Stimulated activated CD4-positive, alpha-beta T cell treated with anti-CD3 and anti-CD28 coated beads, Interleukin-4, amount 100 ng/mL, for 4 hours (primary cell): Measurements from ENCODE around the gene HECW1.
"Not testable (repeated sequence)": the region's sequence is repeated elsewhere in the genome, so short reads cannot be mapped to it uniquely, and the experiment has no call there.

Source experiments
- DNase-seq, 2 experiments: peaks; one replicate each; pipeline ENCODE4 v3.0.0-alpha.2; 2020

The HECW1 gene

GRCh38 chr7:43112459-43112940 is at the start of gene HECW1:
Gene HECW1, plus strand, starts transcription at chr7:43112647. Its CDS starts 131,259 bp downstream, at chr7:43243906.
- DNase-seq, result no peak

DNA sequence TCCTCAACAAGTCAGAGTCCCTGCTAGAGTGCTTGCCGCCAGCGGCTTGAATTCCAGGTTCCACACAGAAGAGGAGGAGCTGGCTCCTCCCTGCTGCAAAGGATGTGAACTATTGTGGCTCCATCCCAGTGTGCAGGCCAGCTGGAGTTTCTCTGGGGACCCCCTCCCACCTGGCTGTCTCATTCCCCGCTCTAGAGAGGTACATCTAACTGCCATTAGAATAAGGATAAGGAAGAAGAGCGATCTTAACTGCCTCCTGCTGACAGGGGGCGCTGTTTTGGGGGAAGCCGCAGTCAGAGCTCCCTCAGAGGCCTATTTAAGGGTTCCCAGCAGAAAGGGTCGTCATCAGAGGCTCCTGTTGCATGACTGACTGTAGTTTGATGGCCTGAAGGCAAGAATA is 40.8 kb upstream of the HECW1 start:
- DNase-seq, result no peak

DNA sequence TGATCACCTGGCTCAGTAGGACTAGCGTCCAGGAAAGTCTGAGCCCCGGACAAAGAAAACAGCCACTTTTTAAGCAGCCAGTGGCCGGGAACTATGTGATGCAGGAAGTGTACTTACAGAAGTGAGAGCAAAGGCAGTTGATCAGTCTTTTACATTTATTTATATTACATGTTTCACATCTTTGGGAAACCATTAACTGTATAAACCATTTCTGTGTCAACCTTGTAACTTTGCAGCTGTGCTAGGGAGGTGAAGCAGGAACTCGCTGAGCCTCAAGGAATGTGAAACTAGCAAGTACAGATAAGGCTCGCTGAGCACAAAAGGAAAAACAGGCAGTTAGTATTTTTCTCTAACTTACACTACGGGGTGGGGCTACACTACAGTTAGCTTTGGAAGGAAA is 39.9 kb upstream of the HECW1 start:
- no peak for DNase-seq

DNA sequence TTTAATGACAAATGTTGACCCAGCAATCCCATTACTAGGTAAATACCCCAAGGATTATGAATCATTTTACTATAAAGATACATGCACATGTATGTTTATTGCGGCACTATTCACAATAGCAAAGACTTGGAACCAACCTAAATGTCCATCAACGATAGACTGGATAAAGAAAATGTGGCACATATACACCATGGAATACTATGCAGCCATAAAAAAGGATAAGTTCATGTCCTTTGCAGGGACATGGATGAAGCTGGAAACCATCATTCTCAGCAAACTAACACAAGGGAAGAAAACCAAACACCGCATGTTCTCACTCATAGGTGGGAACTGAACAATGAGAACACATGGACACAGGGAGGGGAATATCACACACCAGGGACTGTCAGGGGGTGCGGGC is 38.6 kb upstream of the HECW1 start:
- DNase-seq, result not testable (repeated sequence)

- DNase-seq, result no peak
These were observed 36.2 kb upstream of the HECW1 start for GRCh38 chr7:43076189-43076605.

DNA sequence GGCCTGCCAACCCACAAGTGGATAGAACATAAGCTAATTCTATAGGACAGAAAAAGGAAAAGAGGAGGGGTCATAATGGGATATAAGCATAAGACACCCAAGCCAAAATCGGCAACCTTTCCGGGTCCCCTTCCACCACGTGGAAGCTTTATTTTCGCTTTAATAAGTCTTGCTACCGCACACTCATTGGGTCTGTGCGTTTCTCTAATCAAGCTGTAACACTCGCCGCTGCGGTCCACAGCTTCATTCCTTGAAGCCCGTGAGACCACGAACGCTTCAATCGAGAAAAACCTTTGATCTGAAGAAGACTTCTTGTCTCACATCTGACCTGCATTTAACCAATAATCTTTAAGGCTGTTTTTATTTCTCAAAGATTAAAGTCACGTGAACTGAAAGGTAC is 35.8 kb upstream of the HECW1 start:
- DNase-seq, result no peak

DNA sequence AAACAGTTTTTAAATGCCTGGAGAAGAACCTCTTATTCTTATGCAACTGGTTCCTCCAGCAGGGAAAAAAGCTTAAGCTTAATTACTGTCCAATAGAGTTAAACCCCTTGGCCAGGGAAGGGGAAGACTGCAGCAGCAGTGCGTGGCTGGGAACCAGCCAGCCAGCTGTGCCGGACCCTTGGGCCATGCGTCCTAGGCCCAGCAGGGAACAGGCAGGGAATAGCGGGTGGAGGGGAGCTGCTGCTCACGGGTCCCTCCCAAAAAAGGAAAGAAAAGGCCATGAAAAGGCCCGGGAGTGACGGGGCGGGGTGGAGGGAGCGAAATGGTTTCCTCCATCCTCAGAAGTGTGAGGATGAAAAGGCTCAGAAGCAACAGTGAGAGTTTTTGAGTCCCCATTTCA is 35.2 kb upstream of the HECW1 start:
- DNase-seq, result no peak

GRCh38 chr7:43077732-43078391 is 34.6 kb upstream of the HECW1 start:
- DNase-seq, result no peak

- no peak for DNase-seq
These were observed 33.7 kb upstream of the HECW1 start for GRCh38 chr7:43078794-43079193.

GRCh38 chr7:43081603-43082002 is 30.8 kb upstream of the HECW1 start:
- no peak for DNase-seq

DNA sequence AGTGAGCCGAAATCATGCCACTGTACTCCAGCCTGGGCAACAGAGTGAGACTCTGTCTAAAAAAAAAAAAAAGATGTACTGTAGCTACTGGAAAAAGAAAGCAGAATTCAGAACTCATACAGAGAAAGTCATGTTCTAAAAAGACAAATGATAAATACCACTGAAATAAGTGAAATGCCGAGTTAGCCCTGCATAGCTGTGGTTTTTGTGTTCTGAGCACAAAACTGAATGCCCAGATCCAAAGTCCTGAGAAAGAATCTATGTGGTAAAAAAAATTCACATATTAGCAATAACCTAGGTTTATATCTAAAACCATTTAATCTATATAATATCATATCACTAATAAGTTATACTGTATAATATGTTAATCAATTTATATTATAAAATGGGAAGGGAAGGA is 29.3 kb upstream of the HECW1 start:
- no peak for DNase-seq

GRCh38 chr7:43085017-43085416 is 27.4 kb upstream of the HECW1 start:
- no peak for DNase-seq

DNA sequence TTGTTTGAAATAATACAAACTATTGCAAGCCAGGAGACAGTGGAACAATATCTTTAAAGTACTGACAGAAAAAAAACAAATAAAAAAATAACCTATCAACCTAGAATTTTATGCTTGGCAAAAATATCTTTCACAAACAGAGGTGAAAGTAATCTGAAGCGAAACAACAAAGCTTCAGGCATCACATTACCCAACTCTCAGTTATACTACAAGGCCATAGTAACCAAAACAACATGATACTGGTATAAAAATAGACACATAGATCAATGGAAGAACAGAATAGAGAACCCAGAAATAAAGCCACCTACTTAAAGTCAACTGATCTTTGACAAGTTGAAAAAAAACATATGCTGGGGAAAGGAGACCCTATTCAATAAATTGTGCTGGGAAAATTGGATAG is 26.5 kb upstream of the HECW1 start:
- DNase-seq, result no peak

DNA sequence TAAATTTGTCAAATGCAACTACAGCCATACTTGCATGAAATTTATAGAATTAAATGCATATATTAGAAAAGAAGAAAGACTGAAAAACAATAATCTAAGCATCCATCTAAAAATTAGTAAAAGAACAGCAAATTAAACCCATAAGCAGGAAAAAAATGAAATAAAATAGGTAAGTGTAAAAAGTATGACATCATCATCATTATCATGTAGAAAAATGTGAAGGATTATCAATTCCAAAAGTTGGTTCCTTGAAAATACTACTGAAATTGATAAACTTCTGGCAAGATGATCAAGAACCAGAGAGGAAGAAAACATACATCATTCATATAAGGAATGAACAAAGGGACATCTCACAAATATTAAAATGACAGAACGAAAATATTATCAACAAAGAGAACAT is 19.6 kb upstream of the HECW1 start:
- no peak for DNase-seq

GRCh38 chr7:43096875-43097274 is 15.6 kb upstream of the HECW1 start:
- no peak for DNase-seq

DNA sequence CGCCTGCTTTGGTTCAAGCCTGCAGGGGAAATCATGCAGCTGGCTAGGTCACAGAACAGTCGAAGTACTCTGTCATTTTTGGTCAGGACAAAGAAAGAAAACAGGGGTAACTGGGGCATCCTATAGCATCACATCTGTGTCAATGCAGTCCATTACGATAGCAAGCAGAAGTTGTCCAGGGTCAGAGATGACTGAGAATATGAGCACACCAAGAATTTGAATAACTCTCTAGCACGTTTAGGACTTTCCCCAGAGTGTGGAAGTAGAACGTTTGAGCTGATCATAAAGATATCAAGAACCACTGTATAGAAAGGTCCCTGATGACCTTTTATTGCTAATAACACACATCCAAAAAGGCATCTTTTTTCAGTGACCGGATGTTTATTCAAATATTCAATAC is 12.7 kb upstream of the HECW1 start:
- no peak for DNase-seq

GRCh38 chr7:43104874-43105520 is 7.5 kb upstream of the HECW1 start:
- DNase-seq, result no peak

GRCh38 chr7:43105521-43106120 is 6.8 kb upstream of the HECW1 start:
- no peak for DNase-seq

DNA sequence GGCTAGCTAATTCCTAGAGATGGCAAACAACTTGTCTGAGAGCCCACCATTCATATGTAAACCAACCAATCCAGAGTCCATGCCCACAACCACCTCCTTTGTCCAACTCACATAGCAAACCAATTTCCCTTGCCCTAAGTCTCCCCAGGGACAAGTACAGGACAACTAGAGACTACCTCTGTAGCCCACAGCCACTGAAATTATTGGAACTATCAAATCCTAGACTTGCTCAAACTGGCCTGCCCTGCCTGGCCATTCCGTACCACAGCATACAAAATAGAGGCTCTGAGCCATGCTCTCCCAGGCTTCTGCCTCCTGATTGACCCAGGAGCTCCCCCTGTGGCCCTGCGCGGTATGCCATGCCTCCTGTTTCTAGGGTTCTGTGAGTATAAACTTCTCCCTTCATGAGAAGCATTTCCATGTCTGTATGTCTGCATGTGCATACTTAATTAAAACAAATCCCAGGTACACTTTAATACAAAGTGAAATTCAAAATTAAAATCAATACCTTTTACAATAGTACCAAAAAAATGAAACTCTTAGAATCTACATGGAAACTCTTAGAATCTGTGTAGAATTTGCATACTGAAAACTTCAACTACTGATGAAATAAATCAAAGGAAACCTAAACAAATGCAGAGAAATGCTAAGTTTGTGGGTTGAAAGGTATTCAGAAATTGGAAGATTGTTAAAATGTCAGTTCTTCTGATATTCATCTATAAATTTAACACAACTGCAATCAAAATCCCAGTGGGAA is 4.0 kb upstream of the HECW1 start:
- peak in 1 of 2 experiments; percentile 52 for DNase-seq

DNA sequence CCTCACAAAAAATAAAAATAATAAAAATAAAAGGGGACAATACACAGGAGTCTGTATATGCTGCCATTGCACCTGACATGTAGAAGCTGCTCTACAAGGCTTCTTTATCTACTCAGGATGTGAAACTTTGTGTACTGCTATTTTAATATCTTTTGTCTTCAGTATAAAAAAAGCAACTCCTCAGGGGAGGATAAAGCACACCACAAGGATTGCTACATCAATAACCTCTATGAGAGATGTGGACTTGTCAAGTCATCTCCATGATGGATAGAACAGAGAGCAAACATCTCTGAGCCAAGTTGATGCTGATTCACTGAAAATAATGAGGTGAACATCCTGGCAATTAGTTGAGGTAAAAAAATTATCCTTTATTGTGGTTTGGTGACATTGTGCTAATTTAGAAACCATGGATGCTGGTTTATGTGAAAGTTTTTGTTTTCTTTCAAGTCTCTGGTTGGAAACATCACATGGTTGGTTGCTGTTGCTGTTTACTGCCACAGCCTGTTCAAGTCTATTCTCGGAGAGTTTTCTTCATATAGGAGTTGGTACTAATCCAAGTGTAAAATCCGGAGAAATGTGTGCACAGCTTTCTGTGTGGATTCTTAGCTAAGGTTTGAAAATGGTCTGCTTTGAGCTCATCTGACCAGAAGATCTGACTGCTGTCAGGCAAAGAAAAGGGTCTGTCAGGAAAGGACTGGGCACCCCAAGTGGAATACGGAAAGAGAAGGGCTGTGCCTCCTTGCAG is 1.5 kb upstream of the HECW1 start:
- DNase-seq, result no peak

DNA sequence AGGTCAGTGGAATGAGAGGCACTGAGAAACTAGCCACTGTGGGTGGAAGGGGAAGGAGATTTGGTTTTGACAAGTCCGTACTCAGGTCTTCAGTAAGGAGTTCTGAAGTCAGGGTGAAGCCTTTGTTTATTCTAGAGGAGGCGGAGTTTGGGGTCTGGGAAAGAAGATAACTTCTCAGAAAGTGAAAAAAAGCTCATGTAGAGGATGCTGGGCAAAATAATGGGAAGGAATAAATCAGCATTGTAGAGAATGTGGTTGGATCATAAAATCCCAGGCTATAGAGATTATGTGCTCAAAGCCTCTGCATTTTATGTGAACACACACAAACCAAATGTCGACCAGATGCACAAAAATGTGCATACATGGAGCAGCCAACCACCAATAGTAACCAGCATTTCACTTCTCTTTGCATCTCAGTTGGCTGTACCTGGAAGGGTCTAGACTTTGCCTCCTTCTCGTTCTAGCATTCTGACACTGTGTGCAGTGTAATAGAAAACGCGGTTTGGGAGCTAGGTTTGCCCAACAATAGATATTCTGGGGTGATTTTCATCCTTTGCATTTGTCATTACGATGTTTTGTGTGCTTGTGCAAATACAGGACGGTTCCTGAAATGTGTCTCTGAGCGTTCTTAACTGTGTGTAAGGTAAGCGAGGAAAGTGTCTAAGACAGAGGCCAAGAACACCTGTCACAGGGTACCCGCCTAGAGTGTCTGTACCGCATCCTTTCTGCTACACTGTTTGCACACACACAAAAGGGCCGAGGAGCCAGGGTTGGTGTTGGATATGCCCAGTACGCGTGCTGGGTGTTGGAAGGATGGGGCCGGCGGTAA is 603 bp upstream of the HECW1 start:
- no peak for DNase-seq
